Adrenal gland (tissue), 12 donors: ENCODE measurements around the gene CAMK2A. TPM values are rescaled to one million over a fixed set of nuclear protein-coding genes. Genes with fewer than 3 reads are reported as not detected.

Source experiments
- DNase-seq, 7 donors: peaks; one replicate each; pipeline ENCODE4 v3.0.0-alpha.2; 2019 to 2020
- H3K27ac ChIP-seq, 5 donors: fragments of 200-600 bp; sonication (generic) in 4 of 5; 1 replicate in 3 of 5; 2 replicates in 2 of 5; pipeline versions ENCODE4 v1.5.1 to v1.8.0; 2016 to 2020; ENCODE audit warnings: mild to moderate bottlenecking in 1 of 5
- H3K27me3 ChIP-seq: fragments of 200-600 bp; 2 replicates; pipeline ENCODE4 v1.8.0; 2021
- H3K36me3 ChIP-seq, 2 donors: fragments of 200-600 bp; replicated peaks in 1 of 2; 1 replicate in 1 of 2; 2 replicates in 1 of 2; pipeline versions ENCODE4 v1.5.1 to v1.8.0; 2018 to 2022
- H3K4me1 ChIP-seq, 2 donors: fragments of 200-600 bp; replicated peaks in 1 of 2; 1 replicate in 1 of 2; 2 replicates in 1 of 2; pipeline versions ENCODE4 v1.5.1 to v1.8.0; 2018 to 2021
- H3K4me3 ChIP-seq, 4 donors: fragments of 200-600 bp; sonication (generic) in 3 of 4; one replicate each; pipeline ENCODE4 v1.5.1; 2016 to 2018
- H3K9me3 ChIP-seq, 3 donors: fragments of 200-600 bp; sonication (generic) in 1 of 3; replicated peaks in 1 of 3; 1 replicate in 2 of 3; 2 replicates in 1 of 3; pipeline versions ENCODE4 v1.5.1 to v1.8.0; 2016 to 2021
- POLR2A ChIP-seq, 2 donors: fragments of 450-650 bp; IDR thresholded peaks; one replicate each; pipeline ENCODE4 v1.6.1; 2017; ENCODE audit warnings: antibody characterized with exemption in 2 of 2, mild to moderate bottlenecking in 2 of 2, moderate library complexity in 1 of 2
- WGBS, 4 donors: extraction: QIAGEN DNeasy Blood & Tissue Kit in 2 of 4; methylation state at CpG; one replicate each; pipeline versions ENCODE4 v1.1.5 to v1.1.7; 2013 to 2017; 5-methylcytosine and 5-hydroxymethylcytosine counted together
- intact Hi-C, 2 donors: fragments of 100-400 bp; cut with DNase I; formaldehyde crosslinking; loops; one replicate each; pipeline versions ENCODE4 v1.14.1 to v1.15.0; 2022 to 2023
- polyA plus RNA-seq, 3 donors: library from polyadenylated mRNA; stranded (reverse); fragments of 200-250 nt in 2 of 3; fragments of 350-450 nt in 1 of 3; fragmentation: Illumina TruSeq in 1 of 3; extraction: RNeasy Lipid Tissue Mini Kit (QIAGEN cat#74804) in 1 of 3; gene quantifications; one replicate each; pipeline ENCODE4 v1.2.3, GENCODE V29; 2013 to 2014
- total RNA-seq, 9 donors: library from RNA; depleted of rRNA in 4 of 9; stranded (reverse); fragments of >200 nt in 4 of 9; fragments of 120-200 nt in 1 of 9; fragmentation: NEBNext Ultra II Directional in 1 of 9; extraction: Animal tissue kit (Norgen Biotek cat#: 25700) in 1 of 9; gene quantifications; one replicate each; pipeline versions ENCODE4 v1.1.0 to v1.2.4, GENCODE V29; 2013 to 2023
- TF ChIP-seq, protein P1 (sequence below), 6 experiments: fragments of 450-650 bp in 4 of 6; fragments of 200-600 bp in 2 of 6; sonication (generic) in 1 of 6; IDR thresholded peaks; 1 replicate in 5 of 6; 2 replicates in 1 of 6; pipeline versions ENCODE4 v1.5.1 to v1.8.0; 2016 to 2021; ENCODE audit warnings: antibody characterized with exemption in 6 of 6, mild to moderate bottlenecking in 2 of 6, moderate library complexity in 1 of 6
- donor health status: healthy with polysubstance abuse.
- donor health status: Bipolar disorder and iron deficiency.
- donor health status: DM: yes; HTN: yes; CAD: no.
- donor health status: DM: no; HTN: no; CAD: no.
- donor health status: DM: no; HTN: no; CAD: no.
- donor health status: DM: yes; HTN: yes; CAD: no.

Gene CAMK2A
- total and polyA plus RNA-seq, 12 donors = 0.23 to 1.3 (median 0.64) TPM; not detected in 3

DNA sequence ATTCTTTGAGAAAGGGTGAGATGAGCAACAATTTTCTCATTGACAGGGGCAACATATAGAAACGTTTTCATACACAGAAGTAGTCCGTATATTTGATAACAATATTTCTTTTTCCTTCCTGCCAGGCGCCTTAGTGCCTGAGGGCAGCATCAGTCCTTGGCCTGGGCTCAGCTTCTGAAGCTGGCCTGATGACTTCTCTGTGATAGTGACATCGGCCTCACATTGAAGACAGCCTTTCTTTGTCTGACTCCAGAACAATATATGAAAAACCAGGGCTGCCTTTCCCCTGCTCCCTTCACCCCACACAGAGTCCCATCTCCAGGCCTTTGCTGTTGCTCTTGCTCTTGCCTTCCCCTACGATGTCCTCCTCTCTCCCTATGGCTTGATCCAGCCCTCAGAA is 43.8 kb upstream of the CAMK2A start:
- no peaks in the 10 kb centered on the region for H3K27me3 ChIP-seq
- no peaks in the 10 kb centered on the region for H3K36me3 ChIP-seq
- H3K27ac ChIP-seq = no peak overlapping the region
- no peaks in the 10 kb centered on the region for H3K9me3 ChIP-seq
- H3K4me3 ChIP-seq = no peak overlapping the region
- WGBS, 4 donors = 71 to 81% (median 79%) methylated on average over 5 of the region's 5 CpGs
- intact Hi-C loops = no loop called here
- TF ChIP-seq, protein P1, sequence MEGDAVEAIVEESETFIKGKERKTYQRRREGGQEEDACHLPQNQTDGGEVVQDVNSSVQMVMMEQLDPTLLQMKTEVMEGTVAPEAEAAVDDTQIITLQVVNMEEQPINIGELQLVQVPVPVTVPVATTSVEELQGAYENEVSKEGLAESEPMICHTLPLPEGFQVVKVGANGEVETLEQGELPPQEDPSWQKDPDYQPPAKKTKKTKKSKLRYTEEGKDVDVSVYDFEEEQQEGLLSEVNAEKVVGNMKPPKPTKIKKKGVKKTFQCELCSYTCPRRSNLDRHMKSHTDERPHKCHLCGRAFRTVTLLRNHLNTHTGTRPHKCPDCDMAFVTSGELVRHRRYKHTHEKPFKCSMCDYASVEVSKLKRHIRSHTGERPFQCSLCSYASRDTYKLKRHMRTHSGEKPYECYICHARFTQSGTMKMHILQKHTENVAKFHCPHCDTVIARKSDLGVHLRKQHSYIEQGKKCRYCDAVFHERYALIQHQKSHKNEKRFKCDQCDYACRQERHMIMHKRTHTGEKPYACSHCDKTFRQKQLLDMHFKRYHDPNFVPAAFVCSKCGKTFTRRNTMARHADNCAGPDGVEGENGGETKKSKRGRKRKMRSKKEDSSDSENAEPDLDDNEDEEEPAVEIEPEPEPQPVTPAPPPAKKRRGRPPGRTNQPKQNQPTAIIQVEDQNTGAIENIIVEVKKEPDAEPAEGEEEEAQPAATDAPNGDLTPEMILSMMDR (IDR thresholded peaks at IDR 0.05) = no peak
- TF ChIP-seq POLR2A (IDR thresholded peaks at IDR 0.05) = no peak
- DNase-seq = no peak
- no peaks in the 10 kb centered on the region for H3K4me1 ChIP-seq

DNA sequence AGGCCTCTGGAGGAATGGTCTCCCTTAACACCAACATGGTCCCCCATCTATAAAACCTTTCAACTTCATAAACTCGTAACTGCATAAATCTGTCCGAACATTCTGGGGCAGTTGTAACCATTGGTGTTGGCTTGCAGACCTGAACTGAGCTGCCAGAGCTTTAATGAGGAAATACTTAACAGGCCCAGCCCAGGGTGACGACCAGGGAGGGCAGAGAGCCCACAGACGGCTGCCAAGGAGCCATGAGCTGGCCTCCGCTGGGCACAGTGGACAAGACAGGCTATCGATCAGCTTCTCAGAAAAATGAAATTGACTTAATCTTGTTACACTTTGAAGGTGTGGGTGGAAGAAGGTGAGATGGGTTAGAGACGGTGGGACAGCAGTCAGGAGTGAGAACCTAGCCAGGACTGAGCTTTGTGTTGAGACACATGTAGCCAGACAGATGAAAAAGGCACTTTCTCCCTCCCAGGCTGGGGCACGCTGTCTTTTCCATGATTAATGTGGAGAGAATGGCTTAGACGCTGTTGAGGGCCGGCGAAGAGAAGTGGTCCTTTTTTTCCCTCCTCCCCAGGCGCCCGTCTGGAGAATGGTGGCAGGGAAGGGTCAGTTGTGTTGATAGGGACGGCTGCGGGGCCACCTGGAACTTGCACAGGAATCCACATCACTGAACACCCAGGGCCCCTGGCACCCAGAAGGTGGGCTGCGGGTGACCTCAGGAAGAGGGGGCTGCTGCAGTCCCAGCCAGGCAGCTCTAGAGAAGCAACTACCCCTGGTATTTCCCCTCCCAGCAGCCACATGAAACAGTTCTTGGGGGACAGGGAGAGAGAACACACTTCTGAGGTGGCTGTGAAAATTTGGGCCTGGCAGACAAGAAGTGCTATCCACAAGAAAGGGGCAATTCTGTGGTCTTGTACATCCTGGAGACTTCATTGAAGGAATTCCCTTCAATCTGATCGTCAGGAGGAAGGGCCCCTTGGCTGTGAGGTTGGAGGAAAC is 40.6 kb upstream of the CAMK2A start:
- intact Hi-C loops = no loop called here
- Histone ChIP-seq H3K27ac (no peak overlapping the region), H3K4me3 (no peak overlapping the region), H3K9me3 (no peaks in the 10 kb centered on the region), H3K4me1 (no peaks in the 10 kb centered on the region), H3K27me3 (no peaks in the 10 kb centered on the region), H3K36me3 (no peaks in the 10 kb centered on the region)
- 87 to 89% (median 88%) methylated on average over 15 to 17 of the region's 17 CpGs for WGBS, 4 donors
- no peak for TF ChIP-seq POLR2A (IDR thresholded peaks at IDR 0.05)
- TF ChIP-seq, protein P1 (IDR thresholded peaks at IDR 0.05) = no peak
- DNase-seq = no peak

DNA sequence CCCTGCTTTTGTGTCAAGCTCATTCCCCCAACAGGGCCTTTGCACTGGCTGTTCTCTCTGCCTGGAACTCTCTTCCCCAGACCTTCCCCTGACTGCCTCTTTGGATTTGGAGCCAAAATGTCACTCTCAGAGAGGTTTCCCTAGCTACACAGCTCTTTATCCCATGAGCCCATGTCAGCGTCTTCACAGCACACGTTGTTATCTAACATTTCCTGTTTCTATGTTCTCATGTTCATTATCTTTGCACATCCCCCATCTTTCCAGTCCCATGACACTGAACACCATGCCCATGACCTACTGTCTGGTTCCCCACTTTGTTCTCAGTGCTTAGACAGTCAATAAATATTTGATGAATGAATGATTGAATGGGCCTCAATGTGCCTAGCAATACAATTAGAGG is 39.5 kb upstream of the CAMK2A start:
- intact Hi-C loops = no loop called here
- H3K36me3 ChIP-seq = no peaks in the 10 kb centered on the region
- no peak overlapping the region for H3K4me3 ChIP-seq
- no peak overlapping the region for H3K27ac ChIP-seq
- 56 to 70% (median 58%) methylated on average over 2 of the region's 2 CpGs for WGBS, 4 donors
- H3K27me3 ChIP-seq = no peaks in the 10 kb centered on the region
- H3K4me1 ChIP-seq = no peaks in the 10 kb centered on the region
- no peak for DNase-seq
- no peaks in the 10 kb centered on the region for H3K9me3 ChIP-seq
- TF ChIP-seq POLR2A (IDR thresholded peaks at IDR 0.05) = no peak
- TF ChIP-seq, protein P1 (IDR thresholded peaks at IDR 0.05) = no peak

DNA sequence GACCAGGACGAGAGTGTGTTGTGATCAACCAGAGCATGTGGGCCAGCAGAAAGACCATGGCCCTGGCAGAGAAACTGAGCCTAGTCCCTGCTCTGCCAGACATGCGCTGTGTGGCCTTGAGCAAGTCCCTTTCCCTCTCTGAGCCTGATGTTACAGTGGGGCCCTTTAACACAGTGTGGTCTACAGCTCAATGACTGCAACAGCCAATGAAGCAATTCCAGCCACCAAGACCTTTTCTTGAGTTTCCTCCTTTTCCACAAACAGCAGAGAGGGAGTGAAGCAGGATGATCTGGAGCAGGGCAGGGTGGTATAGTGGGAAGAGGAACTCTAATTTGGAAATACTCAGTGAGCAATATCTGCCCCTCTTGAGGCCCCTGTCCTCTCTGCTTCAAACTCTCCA is 38.9 kb upstream of the CAMK2A start:
- Histone ChIP-seq H3K27me3 (no peaks in the 10 kb centered on the region), H3K9me3 (no peaks in the 10 kb centered on the region), H3K4me1 (no peaks in the 10 kb centered on the region), H3K4me3 (no peak overlapping the region), H3K27ac (no peak overlapping the region), H3K36me3 (no peaks in the 10 kb centered on the region)
- TF ChIP-seq, protein P1 (IDR thresholded peaks at IDR 0.05) = no peak
- no peak for TF ChIP-seq POLR2A (IDR thresholded peaks at IDR 0.05)
- intact Hi-C loops = no loop called here
- WGBS, 4 donors = 63 to 100% (median 94%) methylated on average over 1 to 2 of the region's 2 CpGs
- no peak for DNase-seq
